ENCODE data around the gene SRXN1.

The SRXN1 gene

GRCh38 chr20:664576-664975 lies 11.6 kb upstream of the SRXN1 start:
- Histone ChIP-seq H2AFZ (ENCODE audit: low read length, unreplicated experiment) (no peak overlapping the region), H3K4me1 (ENCODE audit: control insufficient read depth, insufficient read depth, low read length, unreplicated experiment) (peaks cover 7% of the 10 kb centered on the region), H3K4me3 (ENCODE audit: low read depth, low read length) (no peak overlapping the region), H3K79me2 (ENCODE audit: control insufficient read depth, insufficient read depth, low read length, unreplicated experiment) (no peaks in the 10 kb centered on the region), H3K27me3 (ENCODE audit: insufficient read depth, low read length) (peaks cover 52% of the 10 kb centered on the region), H3K27ac (ENCODE audit: low read depth, low read length) (no peak overlapping the region), H3K36me3 (ENCODE audit: insufficient read depth, low read length) (no peaks in the 10 kb centered on the region)

GRCh38 chr20:664151-664550 lies 11.2 kb upstream of the SRXN1 start:
- no peak overlapping the region for H2AFZ ChIP-seq (ENCODE audit: low read length, unreplicated experiment)
- H3K79me2 ChIP-seq (ENCODE audit: control insufficient read depth, insufficient read depth, low read length, unreplicated experiment): no peaks in the 10 kb centered on the region
- peaks cover 52% of the 10 kb centered on the region for H3K27me3 ChIP-seq (ENCODE audit: insufficient read depth, low read length)
- H3K27ac ChIP-seq (ENCODE audit: low read depth, low read length): no peak overlapping the region
- no peak overlapping the region for H3K4me3 ChIP-seq (ENCODE audit: low read depth, low read length)
- no peaks in the 10 kb centered on the region for H3K36me3 ChIP-seq (ENCODE audit: insufficient read depth, low read length)
- H3K4me1 ChIP-seq (ENCODE audit: control insufficient read depth, insufficient read depth, low read length, unreplicated experiment): peaks cover 7% of the 10 kb centered on the region

- H3K4me3 ChIP-seq (ENCODE audit: low read depth, low read length): no peak overlapping the region
- H3K27me3 ChIP-seq (ENCODE audit: insufficient read depth, low read length): peaks cover 57% of the 10 kb centered on the region
- no peaks in the 10 kb centered on the region for H3K79me2 ChIP-seq (ENCODE audit: control insufficient read depth, insufficient read depth, low read length, unreplicated experiment)
- H3K27ac ChIP-seq (ENCODE audit: low read depth, low read length): no peak overlapping the region
- no peak overlapping the region for H2AFZ ChIP-seq (ENCODE audit: low read length, unreplicated experiment)
- H3K4me1 ChIP-seq (ENCODE audit: control insufficient read depth, insufficient read depth, low read length, unreplicated experiment): peaks cover 13% of the 10 kb centered on the region
- H3K36me3 ChIP-seq (ENCODE audit: insufficient read depth, low read length): no peaks in the 10 kb centered on the region
Measured at GRCh38 chr20:663315-664090, 10.5 kb upstream of the SRXN1 start.

GRCh38 chr20:662277-663192 lies 9.5 kb upstream of the SRXN1 start:
- Histone ChIP-seq H3K27me3 (ENCODE audit: insufficient read depth, low read length) (peaks cover 55% of the 10 kb centered on the region), H3K4me1 (ENCODE audit: control insufficient read depth, insufficient read depth, low read length, unreplicated experiment) (peaks cover 14% of the 10 kb centered on the region), H2AFZ (ENCODE audit: low read length, unreplicated experiment) (no peak overlapping the region), H3K36me3 (ENCODE audit: insufficient read depth, low read length) (no peaks in the 10 kb centered on the region), H3K79me2 (ENCODE audit: control insufficient read depth, insufficient read depth, low read length, unreplicated experiment) (no peaks in the 10 kb centered on the region), H3K27ac (ENCODE audit: low read depth, low read length) (no peak overlapping the region), H3K4me3 (ENCODE audit: low read depth, low read length) (no peak overlapping the region)

DNA sequence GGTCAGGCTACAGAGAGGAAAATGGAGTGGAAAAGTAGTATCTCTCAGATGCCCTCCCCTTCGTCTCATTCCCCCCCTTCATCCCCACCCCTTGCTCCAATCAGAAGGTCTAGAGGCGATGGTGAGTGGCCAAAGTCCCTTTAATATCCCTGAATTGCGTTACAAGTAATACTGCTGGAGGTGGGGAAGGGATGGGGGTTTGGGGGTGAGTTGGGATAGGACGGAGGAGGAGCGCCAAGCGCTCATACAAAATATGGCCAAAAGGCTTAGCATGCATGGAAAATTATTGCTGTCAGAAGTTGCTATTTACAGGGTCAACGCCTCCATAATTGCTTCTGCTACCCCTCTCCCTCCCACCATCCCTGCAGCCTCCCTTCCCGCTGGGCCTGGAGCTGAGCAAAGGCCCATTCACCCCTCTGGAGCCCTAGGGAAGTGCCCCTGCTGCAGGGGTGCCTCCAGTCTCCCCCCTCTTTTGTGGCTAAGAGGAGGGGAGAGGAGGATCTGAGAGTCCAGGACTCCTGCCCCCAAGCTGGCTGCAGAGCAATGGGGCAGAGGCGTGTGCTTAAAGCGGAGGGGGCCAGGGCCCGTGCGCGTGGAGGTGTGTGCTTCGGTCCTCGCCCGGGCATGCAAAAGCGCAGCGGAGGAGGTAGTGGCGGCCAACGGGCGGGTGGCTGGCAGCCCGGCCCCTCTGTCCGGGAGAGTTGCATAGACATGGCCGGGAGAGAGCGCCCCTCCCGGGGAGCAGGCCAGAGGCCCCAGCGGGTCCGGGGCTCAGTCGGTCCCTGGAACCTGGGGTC lies 8.7 kb upstream of the SRXN1 start:
- no peaks in the 10 kb centered on the region for H3K36me3 ChIP-seq (ENCODE audit: insufficient read depth, low read length)
- H3K4me3 ChIP-seq (ENCODE audit: low read depth, low read length): no peak overlapping the region
- peaks cover 14% of the 10 kb centered on the region for H3K4me1 ChIP-seq (ENCODE audit: control insufficient read depth, insufficient read depth, low read length, unreplicated experiment)
- no peaks in the 10 kb centered on the region for H3K79me2 ChIP-seq (ENCODE audit: control insufficient read depth, insufficient read depth, low read length, unreplicated experiment)
- H2AFZ ChIP-seq (ENCODE audit: low read length, unreplicated experiment): no peak overlapping the region
- H3K27ac ChIP-seq (ENCODE audit: low read depth, low read length): no peak overlapping the region
- peaks cover 57% of the 10 kb centered on the region for H3K27me3 ChIP-seq (ENCODE audit: insufficient read depth, low read length)

DNA sequence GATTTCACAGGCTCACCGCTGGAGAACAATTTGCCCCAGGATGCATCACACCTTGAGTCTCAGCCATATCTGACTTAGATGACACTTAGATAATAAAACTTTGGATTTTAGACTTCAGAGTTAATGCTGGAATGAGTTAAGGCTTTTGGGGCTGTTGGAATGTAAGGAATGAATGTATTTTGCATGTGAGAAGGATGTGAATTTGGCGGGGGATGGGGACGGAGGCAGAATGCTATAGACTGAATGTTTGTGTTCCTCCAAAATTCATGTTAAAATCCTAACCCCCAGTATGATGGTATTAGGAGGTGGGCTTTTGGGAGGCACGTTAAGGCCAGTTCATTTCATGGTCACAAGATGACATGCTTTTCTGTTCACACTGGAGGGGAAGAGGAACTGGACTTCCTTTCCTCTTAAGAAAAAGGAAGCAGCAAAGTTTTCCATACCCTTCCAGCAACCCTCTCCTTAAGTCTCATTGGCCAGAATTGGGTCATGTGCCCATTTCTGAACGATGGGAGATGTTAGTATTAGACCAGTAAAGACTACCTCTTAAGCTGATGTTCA lies 5.8 kb upstream of the SRXN1 start:
- Histone ChIP-seq H3K4me3 (ENCODE audit: low read depth, low read length) (no peak overlapping the region), H3K27me3 (ENCODE audit: insufficient read depth, low read length) (peaks cover 37% of the 10 kb centered on the region), H3K36me3 (ENCODE audit: insufficient read depth, low read length) (no peaks in the 10 kb centered on the region), H3K4me1 (ENCODE audit: control insufficient read depth, insufficient read depth, low read length, unreplicated experiment) (peaks cover 21% of the 10 kb centered on the region), H3K27ac (ENCODE audit: low read depth, low read length) (no peak overlapping the region), H2AFZ (ENCODE audit: low read length, unreplicated experiment) (no peak overlapping the region), H3K79me2 (ENCODE audit: control insufficient read depth, insufficient read depth, low read length, unreplicated experiment) (no peaks in the 10 kb centered on the region)

DNA sequence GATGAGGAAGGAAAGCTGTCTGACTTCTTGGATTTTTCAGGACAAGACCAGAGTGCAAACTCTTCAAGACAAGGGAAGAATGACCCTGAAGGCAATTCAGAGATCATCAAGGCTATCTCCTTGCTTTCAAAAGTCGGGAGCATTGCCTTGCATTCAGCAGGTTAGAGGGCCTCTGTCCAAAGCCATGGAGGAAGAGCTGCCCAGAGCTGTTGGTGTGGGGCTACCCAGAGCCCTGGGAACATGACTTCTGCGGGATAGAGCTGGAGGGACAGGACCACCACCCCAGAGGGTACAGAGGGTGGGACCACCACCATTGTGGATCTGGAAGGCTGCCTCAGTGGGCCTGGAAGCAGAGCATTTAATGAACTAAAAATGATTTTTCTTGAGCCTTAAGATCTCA lies 5.2 kb upstream of the SRXN1 start:
- H3K27ac ChIP-seq (ENCODE audit: low read depth, low read length): no peak overlapping the region
- peaks cover 33% of the 10 kb centered on the region for H3K27me3 ChIP-seq (ENCODE audit: insufficient read depth, low read length)
- H2AFZ ChIP-seq (ENCODE audit: low read length, unreplicated experiment): no peak overlapping the region
- H3K4me1 ChIP-seq (ENCODE audit: control insufficient read depth, insufficient read depth, low read length, unreplicated experiment): peaks cover 24% of the 10 kb centered on the region
- H3K36me3 ChIP-seq (ENCODE audit: insufficient read depth, low read length): no peaks in the 10 kb centered on the region
- no peaks in the 10 kb centered on the region for H3K79me2 ChIP-seq (ENCODE audit: control insufficient read depth, insufficient read depth, low read length, unreplicated experiment)
- no peak overlapping the region for H3K4me3 ChIP-seq (ENCODE audit: low read depth, low read length)

- Histone ChIP-seq H3K27ac (ENCODE audit: low read depth, low read length) (no peak overlapping the region), H3K36me3 (ENCODE audit: insufficient read depth, low read length) (0 out of 2 replicates have a peak, but pooled peaks cover under 1% of the 10 kb centered on the region), H2AFZ (ENCODE audit: low read length, unreplicated experiment) (no peak overlapping the region), H3K79me2 (ENCODE audit: control insufficient read depth, insufficient read depth, low read length, unreplicated experiment) (peaks cover 21% of the 10 kb centered on the region), H3K27me3 (ENCODE audit: insufficient read depth, low read length) (peaks cover 11% of the 10 kb centered on the region; the same call in 1 of the 2 replicates), H3K4me3 (ENCODE audit: low read depth, low read length) (no peak overlapping the region), H3K4me1 (ENCODE audit: control insufficient read depth, insufficient read depth, low read length, unreplicated experiment) (peaks cover 23% of the 10 kb centered on the region)
Measured at GRCh38 chr20:655726-656624, 3.0 kb upstream of the SRXN1 start.

- peaks cover 10% of the 10 kb centered on the region; the same call in 1 of the 2 replicates for H3K27me3 ChIP-seq (ENCODE audit: insufficient read depth, low read length)
- no peak overlapping the region for H3K4me3 ChIP-seq (ENCODE audit: low read depth, low read length)
- peaks cover 4% of the 10 kb centered on the region; the same call in 1 of the 2 replicates for H3K36me3 ChIP-seq (ENCODE audit: insufficient read depth, low read length)
- H3K79me2 ChIP-seq (ENCODE audit: control insufficient read depth, insufficient read depth, low read length, unreplicated experiment): peaks cover 32% of the 10 kb centered on the region
- H2AFZ ChIP-seq (ENCODE audit: low read length, unreplicated experiment): no peak overlapping the region
- peaks cover 17% of the 10 kb centered on the region for H3K4me1 ChIP-seq (ENCODE audit: control insufficient read depth, insufficient read depth, low read length, unreplicated experiment)
- no peak overlapping the region for H3K27ac ChIP-seq (ENCODE audit: low read depth, low read length)
Measured at GRCh38 chr20:654417-654750, 1.4 kb upstream of the SRXN1 start.
